SK-N-SH (cell line): ENCODE measurements around the gene NFXL1. TPM values are rescaled to one million over a fixed set of nuclear protein-coding genes. Genes with fewer than 3 reads are reported as not detected.

ENCODE experiments used
- CTCF ChIA-PET: fragments of 300-600, 350-600 bp; formaldehyde crosslinking; extraction: SDS; loops from one replicate; lab custom pipeline; 2021; lab: Yijun Ruan, JAX
- POLR2A ChIA-PET: fragments of 350-600 bp; sonication (Branson Sonifier 250); formaldehyde crosslinking; extraction: SDS; loops from one replicate; lab custom pipeline; 2020; ENCODE audit warnings: antibody characterized with exemption, inconsistent platforms; lab: Yijun Ruan, JAX
- DNase-seq: peaks from one replicate; pipeline ENCODE4 v3.0.0; 2012
- H2AFZ ChIP-seq: fragments of 200-600 bp; sonication (generic); 2 replicates; pipeline ENCODE4 v1.8.1; 2016; ENCODE audit warnings: antibody characterized with exemption, mild to moderate bottlenecking, low read depth
- H3F3A ChIP-seq: fragments of 200-600 bp; sonication (generic); replicated peaks from 2 replicates; pipeline ENCODE3; 2016; ENCODE audit warnings: antibody characterized with exemption, mild to moderate bottlenecking; ENCODE audit not compliant: insufficient read depth
- H3K27ac ChIP-seq, 2 experiments: fragments of 200-500 bp in 1 of 2; fragments of 200-600 bp in 1 of 2; sonication (Bioruptor generic) in 1 of 2; sonication (generic), shearing (Covaris generic) in 1 of 2; 2 replicates each; pipeline versions ENCODE4 v1.5.1 to v1.6.1; 2014 to 2016; ENCODE audit warnings: low read depth in 2 of 2, inconsistent platforms in 1 of 2, low read length in 1 of 2, mild to moderate bottlenecking in 1 of 2, mixed read lengths in 1 of 2
- H3K27me3 ChIP-seq: fragments of 200-600 bp; sonication (generic), shearing (Covaris generic); 2 replicates; pipeline ENCODE4 v1.6.1; 2016; ENCODE audit warnings: mixed run types; ENCODE audit not compliant: insufficient read depth
- H3K36me3 ChIP-seq, 2 experiments: fragments of 200-500 bp in 1 of 2; fragments of 200-600 bp in 1 of 2; sonication (Bioruptor generic) in 1 of 2; sonication (generic) in 1 of 2; replicated peaks in 1 of 2; 2 replicates each; pipeline versions ENCODE3 to v1.5.1; 2014 to 2016; ENCODE audit warnings: low read length in 1 of 2, mild to moderate bottlenecking in 1 of 2; ENCODE audit not compliant: insufficient read depth in 2 of 2, control insufficient read depth in 1 of 2
- H3K4me1 ChIP-seq, 2 experiments: fragments of 200-500 bp in 1 of 2; fragments of 200-600 bp in 1 of 2; sonication (Bioruptor generic) in 1 of 2; sonication (generic), shearing (Covaris generic) in 1 of 2; 2 replicates each; pipeline versions ENCODE4 v1.5.1 to v1.6.1; 2014 to 2016; ENCODE audit warnings: low read depth in 1 of 2, low read length in 1 of 2, mixed run types in 1 of 2; ENCODE audit not compliant: insufficient read depth in 2 of 2, control insufficient read depth in 1 of 2
- H3K4me2 ChIP-seq: fragments of 200-600 bp; sonication (generic), shearing (Covaris generic); 2 replicates; pipeline ENCODE4 v1.6.1; 2017; ENCODE audit warnings: mixed run types
- H3K4me3 ChIP-seq, 2 experiments: fragments of 200-500 bp in 1 of 2; fragments of 200-600 bp in 1 of 2; sonication (Bioruptor generic) in 1 of 2; sonication (generic), shearing (Covaris generic) in 1 of 2; 2 replicates each; pipeline versions ENCODE4 v1.5.1 to v1.8.1; 2014 to 2016; ENCODE audit warnings: low read depth in 2 of 2, inconsistent platforms in 1 of 2, low read length in 1 of 2, mild to moderate bottlenecking in 1 of 2, mixed read lengths in 1 of 2, moderate library complexity in 1 of 2
- H3K79me2 ChIP-seq: fragments of 200-600 bp; sonication (generic); 2 replicates; pipeline ENCODE4 v1.8.1; 2017; ENCODE audit warnings: mild to moderate bottlenecking; ENCODE audit not compliant: insufficient read depth
- H3K9ac ChIP-seq: fragments of 200-600 bp; sonication (generic); 2 replicates; pipeline ENCODE4 v1.6.1; 2017; ENCODE audit warnings: mixed run types
- H3K9me2 ChIP-seq: fragments of 200-600 bp; sonication (generic); 2 replicates; pipeline ENCODE4 v1.6.1; 2017; ENCODE audit warnings: mixed run types
- H3K9me3 ChIP-seq: fragments of 200-600 bp; sonication (generic); 2 replicates; pipeline ENCODE4 v1.6.1; 2017; ENCODE audit warnings: mixed run types, mild to moderate bottlenecking, moderate library complexity
- H4K20me1 ChIP-seq: fragments of 200-600 bp; sonication (generic); 2 replicates; pipeline ENCODE4 v1.6.1; 2017; ENCODE audit warnings: mild to moderate bottlenecking, mixed run types; ENCODE audit not compliant: insufficient read depth
- CHD2 ChIP-seq: fragments of 150-350 bp; IDR thresholded peaks from 2 replicates; pipeline ENCODE4 v1.6.1; 2018; ENCODE audit warnings: low read length; ENCODE audit not compliant: partially characterized antibody
- ELF1 ChIP-seq: IDR thresholded peaks from 2 replicates; pipeline ENCODE4 v1.4.0; 2012
- EP300 ChIP-seq, 2 experiments: IDR thresholded peaks; 2 replicates each; pipeline versions ENCODE4 v1.4.0 to v1.6.1; 2012; ENCODE audit warnings: borderline replicate concordance in 1 of 2, low read depth in 1 of 2, low read length in 1 of 2
- EZH2phosphoT487 ChIP-seq: fragments of 200-600 bp; sonication (generic); IDR thresholded peaks from 2 replicates; pipeline ENCODE4 v1.6.1; 2017; ENCODE audit warnings: low read depth, mixed run types, mild to moderate bottlenecking, antibody characterized with exemption, moderate library complexity, borderline replicate concordance
- FOSL2 ChIP-seq: IDR thresholded peaks from 2 replicates; pipeline ENCODE4 v1.4.0; 2012; ENCODE audit warnings: low read depth, mild to moderate bottlenecking, moderate library complexity, borderline replicate concordance
- GATA2 ChIP-seq: sonication (generic); formaldehyde crosslinking; IDR thresholded peaks from 2 replicates; pipeline ENCODE4 v1.5.0; 2020; ENCODE audit warnings: mild to moderate bottlenecking, missing genetic modification reagents
- MEF2A ChIP-seq: IDR thresholded peaks from 2 replicates; pipeline ENCODE4 v1.4.0; 2012; ENCODE audit warnings: low read depth, borderline replicate concordance
- MXI1 ChIP-seq: IDR thresholded peaks from 2 replicates; pipeline ENCODE4 v1.6.1; 2012; ENCODE audit warnings: mild to moderate bottlenecking, low read depth, low read length, improper control_type of control experiment
- NFIC ChIP-seq: IDR thresholded peaks from 2 replicates; pipeline ENCODE4 v1.4.0; 2012; ENCODE audit warnings: borderline replicate concordance
- NRF1 ChIP-seq: IDR thresholded peaks from 2 replicates; pipeline ENCODE4 v1.6.1; 2012; ENCODE audit warnings: low read depth, mild to moderate bottlenecking, low read length
- RXRA ChIP-seq: IDR thresholded peaks from 2 replicates; pipeline ENCODE4 v1.4.0; 2012; ENCODE audit warnings: low read depth, mild to moderate bottlenecking, borderline replicate concordance
- TAF1 ChIP-seq: IDR thresholded peaks from 2 replicates; pipeline ENCODE4 v1.6.1; 2012; ENCODE audit warnings: low read depth, mild to moderate bottlenecking, low read length, moderate library complexity, borderline replicate concordance
- TEAD4 ChIP-seq: IDR thresholded peaks from 2 replicates; pipeline ENCODE4 v1.4.0; 2012; ENCODE audit warnings: mild to moderate bottlenecking, borderline replicate concordance; ENCODE audit not compliant: insufficient read depth
- WGBS: methylation state at CpG from one replicate; pipeline ENCODE4 v1.1.6; 2017; ENCODE audit warnings: low lambda C conversion rate; 5-methylcytosine and 5-hydroxymethylcytosine counted together
- polyA plus RNA-seq, 3 experiments: library from polyadenylated mRNA; depleted of rRNA; stranded (reverse); fragments of >200 nt; gene quantifications; 2 replicates each; pipeline ENCODE4 v1.2.3, GENCODE V29; 2012
- TF ChIP-seq, protein P1 (sequence below): fragments of 200-600 bp; sonication (generic); IDR thresholded peaks from 2 replicates; pipeline ENCODE4 v1.6.1; 2017; ENCODE audit warnings: antibody characterized with exemption, mild to moderate bottlenecking, moderate library complexity
- TF ChIP-seq, protein P2 (sequence below): IDR thresholded peaks from 2 replicates; pipeline ENCODE4 v1.6.1; 2012; ENCODE audit warnings: mild to moderate bottlenecking, low read depth, low read length, moderate library complexity
- TF ChIP-seq, protein P3 (sequence below): IDR thresholded peaks from 2 replicates; pipeline ENCODE4 v1.4.0; 2012; ENCODE audit warnings: low read depth
- TF ChIP-seq, protein P4 (sequence below): IDR thresholded peaks from 2 replicates; pipeline ENCODE4 v1.4.0; 2012; ENCODE audit warnings: low read depth, borderline replicate concordance

NFXL1 gene
- polyA plus RNA-seq, 1 of the 3 experiments (the other 2 are of a cell fraction) = 9.0 TPM

DNA sequence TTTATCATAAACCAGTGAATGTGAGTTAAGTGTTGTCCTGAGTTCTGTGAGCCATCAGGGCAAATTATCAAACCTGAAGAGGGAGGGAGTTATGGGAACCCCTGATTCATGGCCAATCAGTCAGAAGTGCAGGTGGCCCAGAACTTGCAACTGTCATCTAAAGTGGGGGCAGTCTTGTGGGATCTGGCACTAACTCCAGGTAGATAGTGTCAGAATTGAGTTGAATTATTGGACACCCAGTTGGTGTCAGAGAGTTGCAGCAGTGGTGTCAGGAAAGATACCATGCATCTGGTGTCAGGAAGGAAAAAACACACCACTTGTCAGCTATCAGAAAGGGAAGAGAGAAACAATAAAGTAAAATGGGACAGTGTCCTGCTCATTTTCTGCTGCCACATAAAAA, 84.9 kb downstream of the NFXL1 start:
- H4K20me1 ChIP-seq = no peaks in the 10 kb centered on the region
- H3K9ac ChIP-seq = no peak overlapping the region
- no peaks in the 10 kb centered on the region for H3F3A ChIP-seq
- H2AFZ ChIP-seq = no peak overlapping the region
- CTCF ChIA-PET = interaction anchor here (1.6 to 4.5 kb wide), 2 partner anchors 124 to 132 kb away, joined by 4 to 30 read pairs; no protein-coding TSS in a partner anchor
- TF ChIP-seq, protein P1, sequence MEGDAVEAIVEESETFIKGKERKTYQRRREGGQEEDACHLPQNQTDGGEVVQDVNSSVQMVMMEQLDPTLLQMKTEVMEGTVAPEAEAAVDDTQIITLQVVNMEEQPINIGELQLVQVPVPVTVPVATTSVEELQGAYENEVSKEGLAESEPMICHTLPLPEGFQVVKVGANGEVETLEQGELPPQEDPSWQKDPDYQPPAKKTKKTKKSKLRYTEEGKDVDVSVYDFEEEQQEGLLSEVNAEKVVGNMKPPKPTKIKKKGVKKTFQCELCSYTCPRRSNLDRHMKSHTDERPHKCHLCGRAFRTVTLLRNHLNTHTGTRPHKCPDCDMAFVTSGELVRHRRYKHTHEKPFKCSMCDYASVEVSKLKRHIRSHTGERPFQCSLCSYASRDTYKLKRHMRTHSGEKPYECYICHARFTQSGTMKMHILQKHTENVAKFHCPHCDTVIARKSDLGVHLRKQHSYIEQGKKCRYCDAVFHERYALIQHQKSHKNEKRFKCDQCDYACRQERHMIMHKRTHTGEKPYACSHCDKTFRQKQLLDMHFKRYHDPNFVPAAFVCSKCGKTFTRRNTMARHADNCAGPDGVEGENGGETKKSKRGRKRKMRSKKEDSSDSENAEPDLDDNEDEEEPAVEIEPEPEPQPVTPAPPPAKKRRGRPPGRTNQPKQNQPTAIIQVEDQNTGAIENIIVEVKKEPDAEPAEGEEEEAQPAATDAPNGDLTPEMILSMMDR = no peak
- TF ChIP-seq ELF1 (no peak), CHD2 (no peak), RXRA (no peak), TAF1 (no peak), TEAD4 (no peak), EP300 (IDR thresholded peaks at IDR 0.05; ENCODE audit: borderline replicate concordance in 1 of 2, low read depth in 1 of 2, low read length in 1 of 2) (no peak), GATA2 (CRISPR knock-in tag) (no peak)
- TF ChIP-seq, all 33 proteins: peak for 0
- POLR2A ChIA-PET = no interaction called here
- H3K27me3 ChIP-seq = no peaks in the 10 kb centered on the region
- no peak overlapping the region for H3K4me3 ChIP-seq
- H3K9me2 ChIP-seq = no peaks in the 10 kb centered on the region
- no peaks in the 10 kb centered on the region for H3K79me2 ChIP-seq
- no peak for DNase-seq
- peaks cover 0 to 14% of the 10 kb centered on the region in 2 experiments; a peak in 1 of 4 replicates for H3K4me1 ChIP-seq
- H3K9me3 ChIP-seq = peaks cover 7% of the 10 kb centered on the region; the same call in 1 of the 2 replicates
- H3K36me3 ChIP-seq = no peaks in the 10 kb centered on the region
- no peak overlapping the region for H3K4me2 ChIP-seq
- no peak overlapping the region for H3K27ac ChIP-seq

GRCh38 chr4:47827343-47828047, 86.9 kb downstream of the NFXL1 start:
- Histone ChIP-seq H4K20me1 (no peaks in the 10 kb centered on the region), H3K9ac (no peak overlapping the region), H3K9me2 (no peaks in the 10 kb centered on the region), H3K36me3 (no peaks in the 10 kb centered on the region), H3K79me2 (no peaks in the 10 kb centered on the region), H3K4me3 (no peak overlapping the region), H3K4me2 (no peak overlapping the region), H3K27ac (no peak overlapping the region), H3K4me1 (peaks cover 0 to 14% of the 10 kb centered on the region in 2 experiments; a peak in 1 of 4 replicates), H3K9me3 (no peaks in the 10 kb centered on the region), H3K27me3 (no peaks in the 10 kb centered on the region), H3F3A (no peaks in the 10 kb centered on the region), H2AFZ (no peak overlapping the region)
- 82% methylated on average over 2 of the region's 2 CpGs for WGBS
- TF ChIP-seq, protein P2, sequence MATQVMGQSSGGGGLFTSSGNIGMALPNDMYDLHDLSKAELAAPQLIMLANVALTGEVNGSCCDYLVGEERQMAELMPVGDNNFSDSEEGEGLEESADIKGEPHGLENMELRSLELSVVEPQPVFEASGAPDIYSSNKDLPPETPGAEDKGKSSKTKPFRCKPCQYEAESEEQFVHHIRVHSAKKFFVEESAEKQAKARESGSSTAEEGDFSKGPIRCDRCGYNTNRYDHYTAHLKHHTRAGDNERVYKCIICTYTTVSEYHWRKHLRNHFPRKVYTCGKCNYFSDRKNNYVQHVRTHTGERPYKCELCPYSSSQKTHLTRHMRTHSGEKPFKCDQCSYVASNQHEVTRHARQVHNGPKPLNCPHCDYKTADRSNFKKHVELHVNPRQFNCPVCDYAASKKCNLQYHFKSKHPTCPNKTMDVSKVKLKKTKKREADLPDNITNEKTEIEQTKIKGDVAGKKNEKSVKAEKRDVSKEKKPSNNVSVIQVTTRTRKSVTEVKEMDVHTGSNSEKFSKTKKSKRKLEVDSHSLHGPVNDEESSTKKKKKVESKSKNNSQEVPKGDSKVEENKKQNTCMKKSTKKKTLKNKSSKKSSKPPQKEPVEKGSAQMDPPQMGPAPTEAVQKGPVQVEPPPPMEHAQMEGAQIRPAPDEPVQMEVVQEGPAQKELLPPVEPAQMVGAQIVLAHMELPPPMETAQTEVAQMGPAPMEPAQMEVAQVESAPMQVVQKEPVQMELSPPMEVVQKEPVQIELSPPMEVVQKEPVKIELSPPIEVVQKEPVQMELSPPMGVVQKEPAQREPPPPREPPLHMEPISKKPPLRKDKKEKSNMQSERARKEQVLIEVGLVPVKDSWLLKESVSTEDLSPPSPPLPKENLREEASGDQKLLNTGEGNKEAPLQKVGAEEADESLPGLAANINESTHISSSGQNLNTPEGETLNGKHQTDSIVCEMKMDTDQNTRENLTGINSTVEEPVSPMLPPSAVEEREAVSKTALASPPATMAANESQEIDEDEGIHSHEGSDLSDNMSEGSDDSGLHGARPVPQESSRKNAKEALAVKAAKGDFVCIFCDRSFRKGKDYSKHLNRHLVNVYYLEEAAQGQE = no peak
- no peak for TF ChIP-seq EZH2phosphoT487
- no peak for TF ChIP-seq NFIC
- no peak for TF ChIP-seq TAF1
- no peak for TF ChIP-seq MXI1
- no peak for TF ChIP-seq NRF1
- no peak for TF ChIP-seq MEF2A
- TF ChIP-seq, protein P3, sequence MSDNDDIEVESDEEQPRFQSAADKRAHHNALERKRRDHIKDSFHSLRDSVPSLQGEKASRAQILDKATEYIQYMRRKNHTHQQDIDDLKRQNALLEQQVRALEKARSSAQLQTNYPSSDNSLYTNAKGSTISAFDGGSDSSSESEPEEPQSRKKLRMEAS = no peak
- TF ChIP-seq, protein P4, sequence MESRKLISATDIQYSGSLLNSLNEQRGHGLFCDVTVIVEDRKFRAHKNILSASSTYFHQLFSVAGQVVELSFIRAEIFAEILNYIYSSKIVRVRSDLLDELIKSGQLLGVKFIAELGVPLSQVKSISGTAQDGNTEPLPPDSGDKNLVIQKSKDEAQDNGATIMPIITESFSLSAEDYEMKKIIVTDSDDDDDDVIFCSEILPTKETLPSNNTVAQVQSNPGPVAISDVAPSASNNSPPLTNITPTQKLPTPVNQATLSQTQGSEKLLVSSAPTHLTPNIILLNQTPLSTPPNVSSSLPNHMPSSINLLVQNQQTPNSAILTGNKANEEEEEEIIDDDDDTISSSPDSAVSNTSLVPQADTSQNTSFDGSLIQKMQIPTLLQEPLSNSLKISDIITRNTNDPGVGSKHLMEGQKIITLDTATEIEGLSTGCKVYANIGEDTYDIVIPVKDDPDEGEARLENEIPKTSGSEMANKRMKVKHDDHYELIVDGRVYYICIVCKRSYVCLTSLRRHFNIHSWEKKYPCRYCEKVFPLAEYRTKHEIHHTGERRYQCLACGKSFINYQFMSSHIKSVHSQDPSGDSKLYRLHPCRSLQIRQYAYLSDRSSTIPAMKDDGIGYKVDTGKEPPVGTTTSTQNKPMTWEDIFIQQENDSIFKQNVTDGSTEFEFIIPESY = no peak
- TF ChIP-seq EP300 (IDR thresholded peaks at IDR 0.05; ENCODE audit: borderline replicate concordance in 1 of 2, low read depth in 1 of 2, low read length in 1 of 2) = no peak
- TF ChIP-seq FOSL2 = no peak
- ChIA-PET CTCF (interaction anchor here (0.9 to 4.5 kb wide), 6 partner anchors 9 to 260 kb away, joined by 3 to 23 read pairs (median 4); partner anchors contain the start of gene CORIN), POLR2A (no interaction called here)
- no peak for DNase-seq
